Activated CD4-positive, alpha-beta T cell treated with anti-CD3 and anti-CD28 coated beads, Interleukin-2, amount 10 ng/mL, durations not matched to agents 7 days and 5 days (primary cell): ENCODE results near the gene KRT79. TPM values are rescaled to one million over a fixed set of nuclear protein-coding genes. Genes with fewer than 3 reads are reported as not detected.

ENCODE experiments used
- total RNA-seq, 2 experiments: library from RNA; stranded (reverse); gene quantifications; one replicate each; pipeline ENCODE4 v1.2.3, GENCODE V29; 2021

KRT79 gene
- total RNA-seq, 2 experiments from 2014 or later, result not detected

Other genes with a start within 250 kb of the KRT79 start
- gene KRT72, start 232.8 kb downstream of the KRT79 start, total RNA-seq, result 10 to 100 TPM; 12.3 to 13.0 TPM
- gene KRT73, start 215.8 kb downstream of the KRT79 start, total RNA-seq, result 1 to 10 TPM; 8.2 to 8.6 TPM
- under 1 TPM; 0.10 TPM for gene KRT2, start 182.1 kb downstream of the KRT79 start, total RNA-seq
- under 1 TPM; 0.33 to 0.60 TPM for gene KRT1, start 153.9 kb downstream of the KRT79 start, total RNA-seq
- gene KRT77, start 130.8 kb downstream of the KRT79 start, total RNA-seq, result not detected
- gene KRT76, start 57.0 kb downstream of the KRT79 start, total RNA-seq, result not detected
- not detected for gene KRT3, start 38.2 kb downstream of the KRT79 start, total RNA-seq
- gene KRT4, start 20.2 kb downstream of the KRT79 start, total RNA-seq, result not detected
- not detected for gene KRT78, start 14.7 kb upstream of the KRT79 start, total RNA-seq
- under 1 TPM; 0.15 to 0.57 TPM for gene KRT8, start 70.8 kb upstream of the KRT79 start, total RNA-seq
- 1 to 10 TPM in 1 of 2 experiments, under 1 TPM in 1; 0.65 to 1.3 TPM for gene KRT18, start 114.8 kb upstream of the KRT79 start, total RNA-seq
- 100 to 1,000 TPM; 385 to 474 TPM for gene EIF4B, start 172.1 kb upstream of the KRT79 start, total RNA-seq
- gene TNS2, start 215.8 kb upstream of the KRT79 start, total RNA-seq, result 1 to 10 TPM in 1 of 2 experiments, under 1 TPM in 1; 0.92 to 1.8 TPM
- gene SPRYD3, start 245.1 kb upstream of the KRT79 start, total RNA-seq, result 10 to 100 TPM; 19.0 to 20.2 TPM